ENCODE data around the gene WDR43. TPM values are rescaled to one million over a fixed set of nuclear protein-coding genes. Genes with fewer than 3 reads are reported as not detected.

WDR43 gene
- total RNA-seq, 6 experiments from 2014 or later = 17.9 to 23.8 (median 22.5) TPM

DNA sequence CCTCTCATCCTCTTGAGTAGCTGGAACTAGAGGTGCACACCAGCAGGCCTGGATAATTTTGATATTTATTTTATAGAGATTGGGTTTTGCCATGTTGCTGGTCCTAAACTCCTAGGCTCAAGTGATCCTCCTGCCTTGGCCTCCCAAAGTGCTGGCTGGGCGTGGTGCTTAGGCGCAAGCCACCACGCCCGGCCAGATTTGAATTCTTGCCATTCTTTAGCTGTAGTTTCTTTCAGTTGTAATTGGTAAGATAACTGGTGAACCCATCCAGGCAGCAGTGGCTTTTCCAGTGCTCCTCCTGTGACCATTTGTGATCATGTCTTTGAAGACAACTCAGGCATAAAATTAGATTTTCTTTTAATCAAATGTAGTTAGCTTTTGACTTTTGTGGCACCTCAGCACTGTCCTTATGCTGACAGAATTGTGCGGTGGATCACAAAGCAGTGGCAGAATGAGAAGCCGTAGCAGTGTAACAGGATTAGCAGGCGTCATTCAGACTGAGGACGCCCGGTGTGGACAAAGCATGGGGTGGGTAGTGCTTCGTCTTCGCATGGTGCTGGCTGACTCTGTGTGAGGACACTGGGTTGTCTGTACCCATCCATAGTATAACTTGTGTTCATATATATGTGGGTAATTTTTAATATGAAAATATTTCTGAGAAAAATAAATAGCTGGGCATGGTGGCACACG lies 56.6 kb downstream of the WDR43 start:
- Histone ChIP-seq H3K9me3 (no peaks in the 10 kb centered on the region), H3K27me3 (no peaks in the 10 kb centered on the region), H3K27ac (peak overlapping the region in 2 of 3 donors; percentile 75 to 89), H3K4me3 (no peak overlapping the region), H3K4me1 (peaks cover 0 to 17% (median 7%) of the 10 kb centered on the region in 4 donors), H3K36me3 (peaks cover 0 to 22% (median 11%) of the 10 kb centered on the region in 4 donors)
- TF ChIP-seq CTCF (IDR thresholded peaks at IDR 0.05) (no peak), POLR2A (IDR thresholded peaks at IDR 0.05) (no peak)
- ATAC-seq (no peak), DNase-seq (no peak)
- intact Hi-C loops (cut with DNase I) = no loop called here
- WGBS (ENCODE audit: insufficient coverage, low coverage, low lambda C conversion rate, missing lambda C conversion rate) = 93% methylated on average over 12 of the region's 12 CpGs

DNA sequence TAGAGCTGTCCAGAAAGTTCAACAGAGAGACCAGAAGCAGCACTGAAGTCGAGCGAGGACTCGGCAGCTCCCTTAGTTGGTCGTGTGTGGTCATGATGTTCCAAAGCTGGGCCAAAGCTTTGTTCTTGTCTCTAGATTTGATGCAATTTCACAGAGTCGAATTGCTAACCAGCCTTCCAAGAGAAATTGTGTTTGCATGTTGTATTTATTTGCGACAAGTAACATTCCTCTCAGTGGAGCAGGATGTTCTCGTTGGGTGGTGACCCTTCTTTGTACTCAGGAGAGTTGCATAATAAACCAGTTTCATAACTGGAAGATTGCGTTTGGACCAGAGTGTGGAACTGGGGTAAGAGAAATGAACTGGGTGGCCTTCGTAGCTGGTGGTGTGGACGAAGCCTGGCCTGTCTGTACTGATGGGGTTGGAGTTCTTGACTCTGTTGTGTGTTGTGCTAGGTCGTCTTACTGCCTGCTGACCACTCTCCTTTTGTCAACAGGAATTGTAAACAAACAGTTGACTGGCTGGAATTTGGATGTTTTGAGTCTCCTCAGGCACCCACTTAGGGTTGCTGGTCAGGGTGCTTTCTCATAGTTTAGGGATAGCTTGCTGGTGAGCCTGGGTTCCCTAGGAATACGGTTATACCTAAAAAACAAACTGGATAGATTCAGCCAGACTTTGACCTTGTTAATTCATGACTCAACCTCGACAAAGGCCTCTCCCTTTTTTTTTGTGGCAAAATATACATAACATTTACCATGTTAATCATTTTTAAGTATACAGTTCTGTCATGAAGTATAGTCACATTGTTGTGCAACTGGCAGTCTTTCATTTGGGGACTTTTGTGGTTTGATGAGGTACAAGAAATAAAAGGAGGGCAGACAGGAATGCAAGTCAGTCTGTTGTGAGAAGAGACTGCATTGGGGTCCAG lies 57.7 kb downstream of the WDR43 start:
- peak; percentile 87 to 89 (median 88) for ATAC-seq
- 22% methylated on average over 13 of the region's 13 CpGs for WGBS (ENCODE audit: insufficient coverage, low coverage, low lambda C conversion rate, missing lambda C conversion rate)
- no peaks in the 10 kb centered on the region for H3K9me3 ChIP-seq
- H3K27me3 ChIP-seq = no peaks in the 10 kb centered on the region
- peaks cover 0 to 17% (median 7%) of the 10 kb centered on the region in 4 donors for H3K4me1 ChIP-seq
- peak in 2 of 3 donors; percentile 69 to 71 for DNase-seq
- H3K4me3 ChIP-seq = no peak overlapping the region
- H3K27ac ChIP-seq = peak overlapping the region in 2 of 3 donors; percentile 75 to 89
- H3K36me3 ChIP-seq = peaks cover 0 to 11% (median 7%) of the 10 kb centered on the region in 4 donors
- intact Hi-C loops (cut with DNase I) = no loop called here
- TF ChIP-seq CTCF (IDR thresholded peaks at IDR 0.05) = no peak
- TF ChIP-seq POLR2A (IDR thresholded peaks at IDR 0.05) = peak; percentile 40

DNA sequence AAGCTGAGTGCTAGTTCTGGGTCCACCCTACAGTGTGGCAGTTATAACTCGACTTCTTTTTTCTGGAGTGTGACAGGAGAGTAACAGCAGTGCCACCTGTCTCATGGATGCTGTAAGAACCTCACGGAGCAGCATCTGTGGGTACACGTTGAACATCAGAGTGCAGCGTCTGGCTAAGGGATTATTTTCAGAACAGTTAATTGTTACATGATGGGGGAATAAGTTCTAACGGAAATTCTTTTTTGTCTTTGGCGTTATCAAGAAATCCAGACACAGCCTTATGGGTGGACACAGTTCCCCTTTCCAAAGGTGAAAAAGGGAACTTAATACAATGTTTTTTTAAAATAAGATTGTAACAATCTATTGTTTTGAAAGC lies 58.4 kb downstream of the WDR43 start:
- ATAC-seq (peak in 2 of 4 donors; percentile 11 to 14), DNase-seq (no peak)
- H3K36me3 ChIP-seq = peaks cover 0 to 7% (median 2%) of the 10 kb centered on the region in 4 donors
- TF ChIP-seq CTCF (IDR thresholded peaks at IDR 0.05) = peak in 1 of 4 donors; percentile 14
- TF ChIP-seq POLR2A (IDR thresholded peaks at IDR 0.05) = no peak
- peak overlapping the region in 2 of 3 donors; percentile 44 to 89 for H3K27ac ChIP-seq
- peaks cover 0 to 17% (median 7%) of the 10 kb centered on the region in 4 donors for H3K4me1 ChIP-seq
- intact Hi-C loops (cut with DNase I) = no loop called here
- no peak overlapping the region for H3K4me3 ChIP-seq
- H3K9me3 ChIP-seq = no peaks in the 10 kb centered on the region
- no peaks in the 10 kb centered on the region for H3K27me3 ChIP-seq
- WGBS (ENCODE audit: insufficient coverage, low coverage, low lambda C conversion rate, missing lambda C conversion rate) = 44% methylated on average over 5 of the region's 6 CpGs

DNA sequence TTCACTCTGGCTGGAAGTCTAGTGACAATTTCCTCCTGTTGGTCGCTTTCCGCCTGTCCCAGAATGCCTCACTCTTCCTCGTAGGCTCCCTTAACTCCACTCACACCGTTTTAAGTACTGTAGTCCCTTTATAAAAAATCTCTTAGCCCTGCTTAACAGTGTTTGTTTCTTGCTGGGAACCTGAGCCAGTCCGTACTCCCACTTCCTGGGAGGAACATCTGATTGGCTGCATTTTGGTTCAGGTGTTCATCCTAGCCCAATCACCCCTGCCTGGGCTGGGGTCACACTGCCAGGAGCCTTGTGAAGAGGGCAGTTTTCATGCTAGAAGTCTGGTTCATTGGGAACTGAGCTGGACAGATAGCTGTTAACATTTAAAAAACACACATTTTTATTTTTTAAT lies 61.0 kb downstream of the WDR43 start:
- Histone ChIP-seq H3K4me1 (peaks cover 0 to 17% (median 7%) of the 10 kb centered on the region in 4 donors), H3K27ac (no peak overlapping the region), H3K4me3 (no peak overlapping the region), H3K36me3 (no peaks in the 10 kb centered on the region), H3K27me3 (no peaks in the 10 kb centered on the region), H3K9me3 (no peaks in the 10 kb centered on the region)
- TF ChIP-seq CTCF (IDR thresholded peaks at IDR 0.05) (no peak), POLR2A (IDR thresholded peaks at IDR 0.05) (no peak)
- 56% methylated on average over 5 of the region's 5 CpGs for WGBS (ENCODE audit: insufficient coverage, low coverage, low lambda C conversion rate, missing lambda C conversion rate)
- DNase-seq (no peak), ATAC-seq (no peak)
- intact Hi-C loops (cut with DNase I) = no loop called here

All from right lobe of liver (tissue), 6 donors.